Naive thymus-derived CD4-positive, alpha-beta T cell (primary cell): ENCODE measurements around the gene SLC25A20. TPM values are rescaled to one million over a fixed set of nuclear protein-coding genes. Genes with fewer than 3 reads are reported as not detected.

Experiments
- ATAC-seq: fragments of 150-1000 bp; cut with Tn5 transposase; 2 replicates; pipeline ENCODE4 v1.10.0; 2021; ENCODE audit warnings: mild to moderate bottlenecking, moderate library complexity
- CTCF ChIA-PET: fragments of 350-600 bp; sonication (Branson Sonifier 250); formaldehyde crosslinking; loops from one replicate; lab custom pipeline; 2021; ENCODE audit warnings: antibody characterized with exemption; lab: Charles Lee
- POLR2A ChIA-PET: fragments of 350-600 bp; sonication (Branson Sonifier 250); formaldehyde crosslinking; loops from one replicate; lab custom pipeline; 2021; ENCODE audit warnings: antibody characterized with exemption, inconsistent platforms; lab: Charles Lee
- DNase-seq, 9 donors: peaks; one replicate each; pipeline versions ENCODE4 v3.0.0 to v3.0.0-alpha.2; 2020 to 2022; ENCODE audit warnings: mixed read lengths in 1 of 9
- H3K27ac ChIP-seq: one replicate; pipeline ENCODE4 v1.7.0; 2013; ENCODE audit warnings: mild to moderate bottlenecking, low read depth, low read length, moderate library complexity
- H3K27me3 ChIP-seq, 2 donors: one replicate each; pipeline ENCODE4 v1.7.0; 2013; ENCODE audit warnings: low read length in 2 of 2, mild to moderate bottlenecking in 2 of 2, moderate library complexity in 2 of 2; ENCODE audit not compliant: control insufficient read depth in 2 of 2, insufficient read depth in 2 of 2
- H3K36me3 ChIP-seq, 3 experiments: 1 replicate in 2 of 3; 2 replicates in 1 of 3; pipeline ENCODE4 v1.7.0; 2013; ENCODE audit warnings: low read length in 3 of 3, mild to moderate bottlenecking in 3 of 3, moderate library complexity in 1 of 3; ENCODE audit not compliant: insufficient read depth in 3 of 3, control insufficient read depth in 2 of 3
- H3K4me1 ChIP-seq, 2 donors: one replicate each; pipeline ENCODE4 v1.7.0; 2013; ENCODE audit warnings: low read length in 2 of 2, mild to moderate bottlenecking in 2 of 2, moderate library complexity in 1 of 2; ENCODE audit not compliant: control insufficient read depth in 2 of 2, insufficient read depth in 2 of 2
- H3K4me3 ChIP-seq: 2 replicates; pipeline ENCODE4 v1.7.0; 2013; ENCODE audit warnings: mild to moderate bottlenecking, low read length
- H3K9me3 ChIP-seq, 3 experiments: 1 replicate in 2 of 3; 2 replicates in 1 of 3; pipeline ENCODE4 v1.7.0; 2013; ENCODE audit warnings: low read length in 3 of 3; ENCODE audit not compliant: control insufficient read depth in 2 of 3
- H3K27ac Mint-ChIP-seq, 9 donors: one replicate each; pipeline ENCODE4 v1.8.0; 2020 to 2022; ENCODE audit warnings: mixed read lengths in 9 of 9, mild to moderate bottlenecking in 8 of 9, moderate library complexity in 5 of 9, inconsistent platforms in 2 of 9
- H3K27me3 Mint-ChIP-seq, 5 donors: one replicate each; pipeline ENCODE4 v1.8.0; 2021 to 2022; ENCODE audit warnings: mixed read lengths in 5 of 5, mild to moderate bottlenecking in 1 of 5
- H3K36me3 Mint-ChIP-seq, 5 donors: one replicate each; pipeline ENCODE4 v1.8.0; 2020 to 2022; ENCODE audit warnings: mixed read lengths in 5 of 5, mild to moderate bottlenecking in 3 of 5, inconsistent platforms in 1 of 5
- H3K4me1 Mint-ChIP-seq, 7 donors: one replicate each; pipeline ENCODE4 v1.8.0; 2020 to 2022; ENCODE audit warnings: mixed read lengths in 7 of 7, mild to moderate bottlenecking in 3 of 7, inconsistent platforms in 1 of 7
- H3K4me3 Mint-ChIP-seq, 10 donors: one replicate each; pipeline ENCODE4 v1.8.0; 2020 to 2022; ENCODE audit warnings: mild to moderate bottlenecking in 10 of 10, mixed read lengths in 10 of 10, moderate library complexity in 6 of 10, inconsistent platforms in 2 of 10
- H3K9me3 Mint-ChIP-seq, 11 donors: one replicate each; pipeline ENCODE4 v1.8.0; 2020 to 2022; ENCODE audit warnings: mixed read lengths in 11 of 11, mild to moderate bottlenecking in 4 of 11, inconsistent platforms in 1 of 11, moderate library complexity in 1 of 11
- intact Hi-C, 2 donors: fragments of 100-400 bp; cut with micrococcal nuclease; formaldehyde crosslinking; loops; one replicate each; pipeline ENCODE4 v1.15.1; 2023
- polyA plus RNA-seq, 2 donors: library from polyadenylated mRNA; unstranded; fragments of 300-500 nt; fragmentation: Illumina TruSeq; gene quantifications; one replicate each; pipeline ENCODE4 v1.2.3, GENCODE V29; 2021
- total RNA-seq, 6 experiments: library from RNA in 5 of 6; stranded (reverse) in 5 of 6; gene quantifications; 1 replicate in 5 of 6; 2 replicates in 1 of 6; pipeline ENCODE4 v1.2.3 and lab custom pipeline; 2021 to 2026

SLC25A20 gene
- total and polyA plus RNA-seq, 7 experiments from 2014 or later: 6.6 to 27.3 (median 15.7) TPM

DNA sequence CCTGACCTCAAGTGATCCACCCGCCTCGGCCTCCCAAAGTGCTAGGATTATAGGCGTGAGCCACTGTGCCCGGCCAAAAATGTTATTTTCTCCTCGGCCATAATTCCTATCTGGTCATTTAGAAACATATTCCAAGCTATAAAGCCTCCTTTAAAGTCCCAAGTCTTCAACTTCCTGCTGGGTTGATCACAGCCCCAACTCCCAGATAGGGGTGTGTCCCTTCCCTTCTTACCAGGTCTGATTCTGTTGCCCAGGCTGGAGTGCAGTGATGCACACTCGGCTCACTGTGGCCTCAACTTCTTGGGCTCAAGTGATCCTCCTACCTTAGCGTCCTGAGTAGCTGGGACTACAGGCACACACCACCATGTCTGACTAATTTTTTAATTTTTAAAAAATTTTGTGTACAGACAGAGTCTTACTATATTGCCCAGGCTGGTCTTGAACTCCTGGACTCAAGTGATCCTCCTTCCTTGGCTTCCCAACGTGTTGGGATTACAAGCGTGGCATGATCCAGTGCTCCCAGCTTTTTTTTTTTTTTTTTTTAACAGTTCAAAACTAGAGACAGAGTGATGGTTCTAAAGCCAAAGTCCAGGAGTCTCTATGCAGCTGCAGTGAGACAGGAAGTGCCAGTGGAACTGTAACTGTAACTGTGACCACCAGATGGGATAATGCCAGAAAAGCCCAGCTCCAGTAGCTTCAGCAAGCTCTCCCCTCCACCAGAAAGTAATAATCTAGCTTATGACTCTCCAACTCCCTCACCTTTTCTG, 42.8 kb downstream of the SLC25A20 start:
- intact Hi-C loops: no loop called here
- Mint-ChIP-seq H3K36me3 (peaks cover 0 to 33% (median 9%) of the 10 kb centered on the region in 5 donors), H3K4me1 (peaks cover 0 to 8% (median 0%) of the 10 kb centered on the region in 7 donors), H3K27ac (peak overlapping the region in 1 of 9 donors; percentile 62), H3K9me3 (no peaks in the 10 kb centered on the region), H3K27me3 (no peaks in the 10 kb centered on the region), H3K4me3 (no peak overlapping the region)
- ChIA-PET CTCF (interaction anchor here (0.6 to 1.0 kb wide), 3 partner anchors 74 to 1686 kb away, joined by 3 to 4 read pairs (median 3); no protein-coding TSS in a partner anchor), POLR2A (interaction anchor here (0.6 to 0.8 kb wide), 2 partner anchors 8 to 79 kb away, joined by 4 to 5 read pairs; partner anchors contain the start of gene PRKAR2A)
- Histone ChIP-seq H3K4me1 (no peaks in the 10 kb centered on the region), H3K4me3 (no peak overlapping the region), H3K36me3 (peaks cover 0 to 37% (median 12%) of the 10 kb centered on the region in 3 experiments), H3K27ac (no peak overlapping the region), H3K27me3 (no peaks in the 10 kb centered on the region), H3K9me3 (no peaks in the 10 kb centered on the region)
- no peak for ATAC-seq
- DNase-seq: no peak

DNA sequence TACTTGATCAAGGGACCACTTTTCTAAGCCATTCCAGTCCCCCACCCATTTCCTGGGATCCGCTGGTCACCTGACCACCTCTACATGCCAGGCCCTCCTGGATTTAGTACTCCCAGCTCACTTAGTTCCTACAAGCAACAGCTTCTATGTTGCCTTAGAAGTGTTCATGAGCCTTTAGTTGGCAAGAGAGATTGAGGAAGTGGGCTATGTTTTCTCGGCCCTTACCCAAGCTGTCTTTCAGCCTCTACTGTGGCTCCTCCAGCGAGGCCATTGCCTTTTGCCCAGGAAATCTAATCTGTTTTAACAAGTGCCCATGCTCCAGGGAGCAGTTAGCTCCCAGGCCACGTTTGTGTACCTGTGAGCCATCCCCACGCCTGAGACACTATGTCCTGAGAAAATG, 46.5 kb downstream of the SLC25A20 start:
- intact Hi-C loops: no loop called here
- H3K4me1 ChIP-seq: peaks cover 6% of the 10 kb centered on the region in 2 donors
- no peaks in the 10 kb centered on the region for H3K27me3 ChIP-seq
- peaks cover 0 to 14% (median 4%) of the 10 kb centered on the region in 5 donors for H3K36me3 Mint-ChIP-seq
- ATAC-seq (no peak), DNase-seq (no peak)
- no peaks in the 10 kb centered on the region for H3K9me3 Mint-ChIP-seq
- ChIA-PET CTCF (no interaction called here), POLR2A (interaction anchor here (0.5 kb wide), 1 partner anchor 1165 kb away, joined by 3 read pairs; no protein-coding TSS in a partner anchor)
- peaks cover 0 to 15% (median 0%) of the 10 kb centered on the region in 3 experiments for H3K36me3 ChIP-seq
- H3K27ac ChIP-seq: no peak overlapping the region
- no peak overlapping the region for H3K27ac Mint-ChIP-seq
- H3K4me1 Mint-ChIP-seq: peaks cover 5 to 12% (median 9%) of the 10 kb centered on the region in 7 donors
- H3K4me3 Mint-ChIP-seq: no peak overlapping the region
- H3K27me3 Mint-ChIP-seq: no peaks in the 10 kb centered on the region
- no peaks in the 10 kb centered on the region for H3K9me3 ChIP-seq
- no peak overlapping the region for H3K4me3 ChIP-seq

DNA sequence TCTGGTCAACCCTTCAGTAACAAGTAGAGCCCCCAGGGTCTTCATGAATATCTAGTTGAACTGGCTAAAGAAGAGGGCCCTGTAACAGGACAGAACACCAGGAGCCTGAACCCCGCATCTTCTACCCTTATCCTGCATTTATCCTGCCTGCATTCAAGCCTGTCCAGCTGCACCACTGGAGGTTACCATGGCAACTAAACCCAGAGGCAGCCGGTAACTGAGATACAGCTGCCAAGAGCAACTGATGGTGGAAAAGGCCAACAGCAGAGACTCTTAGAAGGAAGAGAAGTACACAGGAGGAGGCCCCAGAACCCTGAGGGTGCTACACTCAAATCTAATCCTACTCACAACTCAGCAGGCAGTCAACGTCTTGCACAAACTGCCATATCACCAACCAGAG, 47.3 kb downstream of the SLC25A20 start:
- ATAC-seq (no peak), DNase-seq (no peak)
- no peaks in the 10 kb centered on the region for H3K9me3 ChIP-seq
- ChIA-PET CTCF (no interaction called here), POLR2A (no interaction called here)
- H3K36me3 ChIP-seq: peaks cover 0 to 11% (median 0%) of the 10 kb centered on the region in 3 experiments
- Mint-ChIP-seq H3K27me3 (no peaks in the 10 kb centered on the region), H3K9me3 (no peaks in the 10 kb centered on the region), H3K27ac (peak overlapping the region in 2 of 9 donors; percentile 25 to 39), H3K4me1 (peaks cover 5 to 18% (median 15%) of the 10 kb centered on the region in 7 donors), H3K4me3 (no peak overlapping the region), H3K36me3 (peaks cover 0 to 7% (median 0%) of the 10 kb centered on the region in 5 donors)
- peaks cover 10 to 12% of the 10 kb centered on the region in 2 donors for H3K4me1 ChIP-seq
- no peak overlapping the region for H3K27ac ChIP-seq
- no peak overlapping the region for H3K4me3 ChIP-seq
- intact Hi-C loops: no loop called here
- no peaks in the 10 kb centered on the region for H3K27me3 ChIP-seq

DNA sequence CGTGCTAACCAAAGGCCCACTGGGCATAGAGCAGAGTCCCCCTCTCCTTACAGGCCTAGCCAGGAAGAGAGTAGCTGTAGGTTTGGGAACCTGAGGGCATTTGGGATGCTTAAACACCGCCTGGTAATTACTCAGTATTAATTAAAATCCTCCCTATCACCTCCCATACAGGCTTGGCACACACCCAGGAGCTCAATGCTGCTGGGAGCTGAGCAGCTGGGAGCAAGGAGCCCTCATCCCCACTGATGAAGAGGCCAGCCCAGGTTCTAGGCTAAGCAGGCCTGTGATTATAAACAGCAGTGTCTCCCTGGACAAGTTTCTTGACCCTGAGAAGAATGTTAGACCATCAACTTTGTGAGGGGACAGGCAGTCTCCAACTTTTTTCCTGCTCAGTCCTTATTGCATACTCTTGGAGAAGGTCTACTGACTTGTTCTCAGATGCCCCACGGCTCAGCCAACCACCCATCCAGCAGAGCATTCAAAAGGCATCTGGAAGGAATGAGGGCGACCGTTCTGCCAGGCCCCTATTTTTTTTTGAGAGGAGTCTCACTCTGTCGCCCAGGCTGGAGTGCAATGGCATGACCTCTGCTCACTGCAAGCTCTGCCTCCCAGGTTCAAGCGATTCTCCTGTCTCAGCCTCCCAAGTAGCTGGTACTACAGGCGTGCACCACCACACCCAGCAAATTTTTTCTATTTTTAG, 49.7 kb downstream of the SLC25A20 start:
- H3K4me3 Mint-ChIP-seq: peak overlapping the region in 8 of 10 donors; percentile 9 to 93 (median 88)
- H3K9me3 Mint-ChIP-seq: no peaks in the 10 kb centered on the region
- H3K4me3 ChIP-seq: no peak overlapping the region
- H3K36me3 Mint-ChIP-seq: peaks cover 0 to 8% (median 5%) of the 10 kb centered on the region in 5 donors
- DNase-seq (no peak), ATAC-seq (no peak)
- peak overlapping the region in 7 of 9 donors; percentile 88 to 98 (median 95) for H3K27ac Mint-ChIP-seq
- no peaks in the 10 kb centered on the region for H3K27me3 ChIP-seq
- ChIA-PET CTCF (interaction anchor here (1.1 kb wide), 1 partner anchor 49 kb away, joined by 4 read pairs; the partner anchor contains the start of gene SLC25A20), POLR2A (interaction anchor here (0.6 kb wide), 1 partner anchor 36 kb away, joined by 3 read pairs; no protein-coding TSS in a partner anchor)
- intact Hi-C loops: loop anchor here in 1 of 2 donors (5.0 kb wide), 3 partner anchors 62 to 243 kb away; partner anchors contain the start of gene QRICH1
- H3K9me3 ChIP-seq: no peaks in the 10 kb centered on the region
- H3K36me3 ChIP-seq: peaks cover 0 to 7% (median 0%) of the 10 kb centered on the region in 3 experiments
- peaks cover 15 to 21% of the 10 kb centered on the region in 2 donors for H3K4me1 ChIP-seq
- peak overlapping the region; percentile 79 for H3K27ac ChIP-seq
- no peaks in the 10 kb centered on the region for H3K27me3 Mint-ChIP-seq
- peaks cover 12 to 32% (median 28%) of the 10 kb centered on the region in 7 donors for H3K4me1 Mint-ChIP-seq

DNA sequence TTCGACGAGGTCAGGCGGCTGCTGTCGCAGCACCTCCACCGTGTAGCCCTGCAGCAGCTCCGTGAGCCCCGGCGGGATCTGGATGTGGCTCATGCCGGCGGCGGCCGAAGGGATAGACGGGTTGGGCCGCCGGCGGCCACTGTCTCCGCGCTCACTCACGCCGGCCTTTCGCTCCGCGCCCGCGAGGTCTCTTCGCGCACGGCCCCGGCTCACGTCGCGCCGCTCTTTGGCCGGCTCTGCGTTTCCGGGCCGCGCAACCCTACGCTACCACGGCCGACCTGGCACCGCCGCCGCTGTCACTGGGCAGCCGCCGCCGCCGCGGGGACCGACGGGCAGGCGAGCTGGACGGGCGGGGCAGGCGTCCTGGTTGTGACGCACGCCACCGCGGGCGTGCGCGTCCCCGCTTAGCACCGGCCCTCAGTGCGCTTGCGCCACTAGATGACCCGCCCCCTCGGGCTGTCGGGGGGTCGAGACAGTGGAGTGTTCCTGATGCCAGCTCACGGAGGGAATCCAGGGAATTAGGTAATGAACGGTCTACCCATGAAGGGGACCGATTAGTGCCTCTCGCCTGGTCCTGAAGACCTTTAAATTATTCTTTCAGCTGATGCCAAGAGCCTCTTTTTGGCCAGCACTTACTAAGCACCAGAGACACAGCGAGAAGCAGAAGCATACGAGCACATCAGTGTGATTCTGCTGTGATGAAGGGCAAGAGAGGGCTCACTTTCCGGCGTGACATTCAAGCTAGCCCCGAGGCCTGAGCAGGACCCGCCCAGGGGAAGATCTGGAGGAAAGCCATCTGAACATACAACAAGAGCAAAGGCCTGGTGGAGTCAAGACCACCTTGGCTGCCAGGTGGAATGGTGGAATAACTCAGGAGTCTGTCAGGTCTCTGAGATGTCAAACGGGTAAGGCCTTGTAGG, 50.9 kb downstream of the SLC25A20 start, which contains the start of gene PRKAR2A:
Gene PRKAR2A, minus strand, starts transcription at position 371 of the 920 bp plus-strand sequence. Its CDS starts 278 bp downstream, at position 93.
- CTCF ChIA-PET: interaction anchor here (1.1 kb wide), 1 partner anchor 51 kb away, joined by 4 read pairs; the partner anchor contains the start of gene SLC25A20

More for the DNA sequence above, 50.9 kb downstream of the SLC25A20 start, which contains the start of gene PRKAR2A:
- Mint-ChIP-seq H3K9me3 (no peaks in the 10 kb centered on the region), H3K36me3 (peaks cover 0 to 10% (median 5%) of the 10 kb centered on the region in 5 donors), H3K27ac (peak within 1 kb of the TSS; percentile 81 to 98 (median 94)), H3K4me1 (peaks cover 12 to 34% (median 28%) of the 10 kb centered on the region in 7 donors), H3K4me3 (peak within 1 kb of the TSS; percentile 86 to 93 (median 90)), H3K27me3 (no peaks in the 10 kb centered on the region)
- peak; percentile 92 for ATAC-seq
- intact Hi-C loops: loop anchor here (1.0 to 5.0 kb wide), 9 partner anchors 35 to 245 kb away; partner anchors contain the start of genes ARIH2 (in 2 of the 2), SLC25A20 (in 2 of the 2), IP6K2 (in 1 of the 2) and NCKIPSD (in 1 of the 2)
- Histone ChIP-seq H3K4me3 (peak within 1 kb of the TSS; percentile 70), H3K4me1 (peaks cover 15 to 21% of the 10 kb centered on the region in 2 donors), H3K27me3 (no peaks in the 10 kb centered on the region), H3K36me3 (peaks cover 0 to 7% (median 0%) of the 10 kb centered on the region in 3 experiments), H3K9me3 (no peaks in the 10 kb centered on the region), H3K27ac (peak within 1 kb of the TSS; percentile 79)
- POLR2A ChIA-PET: interaction anchor here (0.8 to 2.1 kb wide), 7 partner anchors 8 to 1054 kb away, joined by 3 to 13 read pairs (median 4); partner anchors contain the start of genes ARIH2 and IP6K2
- peak; percentile 51 to 87 (median 67) for DNase-seq
